ENCODE measurements around the gene ADAT3. TPM values are rescaled to one million over a fixed set of nuclear protein-coding genes. Genes with fewer than 3 reads are reported as not detected.

Gene ADAT3
- total RNA-seq, 2 experiments from 2014 or later, result 13.3 to 15.5 TPM

- H3K9me3 Mint-ChIP-seq, result no peaks in the 10 kb centered on the region
- DNase-seq, result no peak
- no peak overlapping the region for H3K4me3 Mint-ChIP-seq
- CTCF ChIA-PET, result interaction anchor here (1.0 to 4.6 kb wide), 2 partner anchors 8 to 29 kb away, joined by 3 to 22 read pairs; no protein-coding TSS in a partner anchor
- POLR2A ChIA-PET, result interaction anchor here (6.3 kb wide), 1 partner anchor 19 kb away, joined by 74 read pairs; no protein-coding TSS in a partner anchor
- H3K36me3 Mint-ChIP-seq (ENCODE audit: low read depth), result no peaks in the 10 kb centered on the region
- H3K4me1 Mint-ChIP-seq, result peaks cover 51% of the 10 kb centered on the region
- H3K27me3 Mint-ChIP-seq, result no peaks in the 10 kb centered on the region
- no peak overlapping the region for H3K27ac Mint-ChIP-seq
Observed at GRCh38 chr19:1893791-1894190, 11.4 kb upstream of the ADAT3 start.

- H3K4me3 Mint-ChIP-seq, result peak overlapping the region; percentile 86
- no peak for DNase-seq
- no peaks in the 10 kb centered on the region for H3K27me3 Mint-ChIP-seq
- H3K9me3 Mint-ChIP-seq, result no peaks in the 10 kb centered on the region
- POLR2A ChIA-PET, result interaction anchor here (0.7 to 6.3 kb wide), 16 partner anchors 9 to 627 kb away, joined by 3 to 111 read pairs (median 9); partner anchors contain the start of genes ABHD17A, ADAT3, CIRBP and KLF16
- no peaks in the 10 kb centered on the region for H3K36me3 Mint-ChIP-seq (ENCODE audit: low read depth)
- H3K27ac Mint-ChIP-seq, result peak overlapping the region; percentile 100
- peaks cover 50% of the 10 kb centered on the region for H3K4me1 Mint-ChIP-seq
- CTCF ChIA-PET, result interaction anchor here (1.0 to 4.6 kb wide), 9 partner anchors 10 to 155 kb away, joined by 3 to 22 read pairs (median 7); no protein-coding TSS in a partner anchor
Observed at GRCh38 chr19:1896508-1896907, 8.7 kb upstream of the ADAT3 start.

DNA sequence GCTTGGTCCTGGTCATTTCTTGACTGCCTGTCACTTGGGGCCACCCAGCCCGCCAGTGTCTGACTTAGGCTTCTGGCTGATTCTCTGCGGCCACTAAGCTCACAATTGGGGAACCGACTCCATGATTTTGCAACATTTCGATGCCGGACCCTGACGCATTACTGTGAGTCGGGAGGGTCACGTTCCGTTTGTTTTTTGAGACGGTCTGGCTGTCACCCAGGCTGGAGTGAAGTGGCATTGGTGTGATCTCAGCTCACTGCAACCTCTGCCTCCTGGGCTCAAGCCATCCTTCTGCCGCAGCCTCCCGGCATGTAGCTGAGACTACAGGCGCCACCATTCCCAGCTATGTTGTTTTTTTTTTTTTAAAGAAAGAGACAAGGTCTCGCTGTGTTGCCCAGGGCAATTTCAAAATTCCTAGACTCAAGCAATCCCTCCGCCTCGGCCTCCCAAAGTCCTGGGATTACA, 3.2 kb upstream of the ADAT3 start:
- no peaks in the 10 kb centered on the region for H3K9me3 Mint-ChIP-seq
- no peak for DNase-seq
- H3K4me3 Mint-ChIP-seq, result no peak overlapping the region
- H3K36me3 Mint-ChIP-seq (ENCODE audit: low read depth), result peaks cover 5% of the 10 kb centered on the region
- peaks cover 45% of the 10 kb centered on the region for H3K4me1 Mint-ChIP-seq
- CTCF ChIA-PET, result interaction anchor here (0.6 to 2.7 kb wide), 4 partner anchors 29 to 311 kb away, joined by 3 to 7 read pairs (median 4); no protein-coding TSS in a partner anchor
- POLR2A ChIA-PET, result interaction anchor here (0.9 to 2.1 kb wide), 3 partner anchors 17 to 140 kb away, joined by 4 to 5 read pairs (median 4); partner anchors contain the start of gene ABHD17A
- H3K27me3 Mint-ChIP-seq, result no peaks in the 10 kb centered on the region
- no peak overlapping the region for H3K27ac Mint-ChIP-seq

- Mint-ChIP-seq H3K4me1 (peaks cover 41% of the 10 kb centered on the region), H3K9me3 (no peaks in the 10 kb centered on the region), H3K27ac (peak overlapping the region; percentile 67), H3K27me3 (no peaks in the 10 kb centered on the region), H3K4me3 (peak overlapping the region; percentile 21), H3K36me3 (ENCODE audit: low read depth) (peaks cover 5% of the 10 kb centered on the region)
- no peak for DNase-seq
- CTCF ChIA-PET, result interaction anchor here (0.6 to 2.7 kb wide), 5 partner anchors 8 to 42 kb away, joined by 3 to 7 read pairs (median 4); no protein-coding TSS in a partner anchor
- POLR2A ChIA-PET, result interaction anchor here (1.0 to 2.1 kb wide), 5 partner anchors 8 to 139 kb away, joined by 3 to 8 read pairs (median 5); partner anchors contain the start of gene ABHD17A
Observed at GRCh38 chr19:1902923-1903322, 2.3 kb upstream of the ADAT3 start.

- ChIA-PET POLR2A (interaction anchor here (0.7 to 1.9 kb wide), 5 partner anchors 10 to 1252 kb away, joined by 3 to 7 read pairs (median 3); no protein-coding TSS in a partner anchor), CTCF (interaction anchor here (1.0 to 2.7 kb wide), 3 partner anchors 19 to 126 kb away, joined by 3 to 7 read pairs (median 5); no protein-coding TSS in a partner anchor)
- H3K4me3 Mint-ChIP-seq, result peak overlapping the region; percentile 94
- no peaks in the 10 kb centered on the region for H3K9me3 Mint-ChIP-seq
- H3K27me3 Mint-ChIP-seq, result no peaks in the 10 kb centered on the region
- no peak for DNase-seq
- peaks cover 5% of the 10 kb centered on the region for H3K36me3 Mint-ChIP-seq (ENCODE audit: low read depth)
- H3K27ac Mint-ChIP-seq, result peak overlapping the region; percentile 76
- H3K4me1 Mint-ChIP-seq, result peaks cover 43% of the 10 kb centered on the region
Observed at GRCh38 chr19:1904860-1905109, 414 bp upstream of the ADAT3 start.

DNA sequence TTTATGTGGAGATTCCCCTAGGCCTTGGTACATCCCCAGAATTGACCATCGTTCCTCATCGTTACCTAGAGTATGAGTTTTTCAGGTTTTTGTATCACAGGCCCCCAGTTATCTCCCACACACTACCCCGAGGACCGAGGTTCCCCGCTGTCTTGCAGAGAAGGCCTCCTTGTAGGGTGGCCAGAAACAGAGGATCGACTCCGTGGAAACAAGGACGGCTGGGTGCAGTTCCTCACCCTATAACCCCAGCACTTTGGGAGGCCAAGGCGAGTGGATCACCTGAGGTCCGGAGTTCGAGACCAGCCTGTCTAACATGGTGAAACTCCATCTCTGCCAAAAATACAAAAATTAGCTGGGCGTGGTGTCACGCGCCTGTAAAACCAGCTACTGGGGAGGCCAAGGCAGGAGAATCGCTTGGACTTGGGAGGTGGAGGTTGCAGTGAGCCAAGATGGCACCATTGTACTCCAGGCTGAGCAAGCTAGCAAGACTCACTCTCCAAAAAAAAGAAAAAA, 720 bp downstream of the ADAT3 start:
- peaks cover 50% of the 10 kb centered on the region for H3K4me1 Mint-ChIP-seq
- H3K27ac Mint-ChIP-seq, result peak overlapping the region; percentile 84
- no peak for DNase-seq
- H3K9me3 Mint-ChIP-seq, result no peaks in the 10 kb centered on the region
- peak overlapping the region; percentile 94 for H3K4me3 Mint-ChIP-seq
- POLR2A ChIA-PET, result interaction anchor here (0.7 to 1.9 kb wide), 8 partner anchors 9 to 49 kb away, joined by 3 to 9 read pairs (median 6); no protein-coding TSS in a partner anchor
- CTCF ChIA-PET, result interaction anchor here (1.1 to 1.5 kb wide), 3 partner anchors 9 to 41 kb away, joined by 3 to 6 read pairs (median 3); no protein-coding TSS in a partner anchor
- peaks cover 10% of the 10 kb centered on the region for H3K36me3 Mint-ChIP-seq (ENCODE audit: low read depth)
- H3K27me3 Mint-ChIP-seq, result no peaks in the 10 kb centered on the region

- CTCF ChIA-PET, result no interaction called here
- peaks cover 51% of the 10 kb centered on the region for H3K4me1 Mint-ChIP-seq
- H3K27ac Mint-ChIP-seq, result no peak overlapping the region
- H3K36me3 Mint-ChIP-seq (ENCODE audit: low read depth), result peaks cover 10% of the 10 kb centered on the region
- no peaks in the 10 kb centered on the region for H3K9me3 Mint-ChIP-seq
- POLR2A ChIA-PET, result interaction anchor here (1.0 kb wide), 1 partner anchor 10 kb away, joined by 3 read pairs; no protein-coding TSS in a partner anchor
- H3K4me3 Mint-ChIP-seq, result peak overlapping the region; percentile 35
- H3K27me3 Mint-ChIP-seq, result no peaks in the 10 kb centered on the region
- no peak for DNase-seq
Observed at GRCh38 chr19:1906985-1907562, 1.9 kb downstream of the ADAT3 start.

DNA sequence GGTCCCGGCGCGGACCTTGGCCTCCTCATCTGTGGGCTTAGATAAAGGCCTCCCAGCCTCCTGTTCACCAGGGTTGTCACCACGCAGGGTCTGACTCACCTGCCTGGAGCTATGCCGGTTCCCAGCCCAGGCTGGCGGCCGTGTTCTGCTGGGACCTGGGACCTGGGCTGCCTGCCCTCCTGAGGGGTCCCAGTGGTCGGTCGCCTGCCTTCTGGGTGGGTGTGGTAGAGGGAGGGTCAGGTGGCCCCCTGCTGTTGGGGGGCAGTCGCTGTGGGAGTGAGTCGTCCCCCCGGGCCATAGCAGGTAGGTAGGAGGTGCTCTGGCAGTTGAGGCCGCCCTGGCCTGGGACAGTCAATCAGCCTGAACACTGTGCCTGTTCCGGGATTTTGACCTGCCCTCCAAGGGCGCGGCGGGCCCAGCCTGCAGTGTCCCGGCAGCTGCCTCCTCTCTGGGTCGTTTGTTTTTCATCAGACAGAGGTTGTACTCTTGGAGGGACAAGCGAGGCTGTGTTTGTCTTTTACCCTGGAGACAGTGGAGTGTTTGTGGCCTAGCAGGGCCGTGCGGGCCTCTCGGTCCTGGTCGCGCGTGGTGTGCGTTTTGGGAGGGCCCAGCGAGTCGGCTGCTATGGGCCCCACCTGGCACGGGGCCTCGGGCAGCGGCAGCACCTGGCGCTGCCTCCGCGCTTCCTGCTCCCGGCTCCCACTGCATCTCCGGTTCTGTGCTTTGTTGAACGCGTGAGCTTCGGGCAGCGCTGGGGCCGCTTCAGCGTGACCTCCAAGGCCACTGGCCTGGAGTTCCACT, 2.6 kb downstream of the ADAT3 start:
- Mint-ChIP-seq H3K9me3 (no peaks in the 10 kb centered on the region), H3K27me3 (no peaks in the 10 kb centered on the region), H3K36me3 (ENCODE audit: low read depth) (peaks cover 10% of the 10 kb centered on the region), H3K4me1 (peaks cover 50% of the 10 kb centered on the region), H3K27ac (no peak overlapping the region), H3K4me3 (no peak overlapping the region)
- no peak for DNase-seq
- ChIA-PET POLR2A (interaction anchor here (1.0 to 1.3 kb wide), 2 partner anchors 10 to 13 kb away, joined by 3 read pairs; no protein-coding TSS in a partner anchor), CTCF (no interaction called here)

GRCh38 chr19:1908364-1908678, 3.1 kb downstream of the ADAT3 start:
- Mint-ChIP-seq H3K4me1 (peaks cover 47% of the 10 kb centered on the region), H3K27me3 (no peaks in the 10 kb centered on the region), H3K36me3 (ENCODE audit: low read depth) (peaks cover 13% of the 10 kb centered on the region), H3K27ac (no peak overlapping the region), H3K9me3 (no peaks in the 10 kb centered on the region), H3K4me3 (no peak overlapping the region)
- POLR2A ChIA-PET, result interaction anchor here (1.3 kb wide), 1 partner anchor 13 kb away, joined by 3 read pairs; no protein-coding TSS in a partner anchor
- CTCF ChIA-PET, result no interaction called here
- no peak for DNase-seq

DNA sequence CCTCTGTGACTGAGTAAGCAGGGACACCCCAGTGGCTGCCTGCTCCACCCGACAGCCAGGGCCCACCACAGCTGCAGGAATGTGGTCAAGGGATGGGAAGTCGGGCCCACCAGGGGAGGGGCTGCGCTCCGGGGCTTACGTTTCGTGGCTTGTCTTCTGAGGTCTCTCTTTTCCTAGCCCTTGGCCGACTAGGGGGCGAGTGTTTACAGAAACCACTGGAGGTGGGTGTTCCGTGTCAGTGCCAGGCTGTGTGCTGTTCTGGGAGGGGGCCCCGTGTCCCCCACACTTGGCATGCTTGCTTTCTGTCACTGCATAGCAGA, 4.5 kb downstream of the ADAT3 start:
- ChIA-PET POLR2A (interaction anchor here (1.1 to 1.7 kb wide), 2 partner anchors 12 to 18 kb away, joined by 3 to 4 read pairs; no protein-coding TSS in a partner anchor), CTCF (interaction anchor here (1.2 kb wide), 1 partner anchor 21 kb away, joined by 3 read pairs; no protein-coding TSS in a partner anchor)
- Mint-ChIP-seq H3K27me3 (no peaks in the 10 kb centered on the region), H3K36me3 (ENCODE audit: low read depth) (peaks cover 17% of the 10 kb centered on the region), H3K27ac (no peak overlapping the region), H3K9me3 (no peaks in the 10 kb centered on the region), H3K4me1 (peaks cover 34% of the 10 kb centered on the region), H3K4me3 (no peak overlapping the region)
- DNase-seq, result no peak

DNA sequence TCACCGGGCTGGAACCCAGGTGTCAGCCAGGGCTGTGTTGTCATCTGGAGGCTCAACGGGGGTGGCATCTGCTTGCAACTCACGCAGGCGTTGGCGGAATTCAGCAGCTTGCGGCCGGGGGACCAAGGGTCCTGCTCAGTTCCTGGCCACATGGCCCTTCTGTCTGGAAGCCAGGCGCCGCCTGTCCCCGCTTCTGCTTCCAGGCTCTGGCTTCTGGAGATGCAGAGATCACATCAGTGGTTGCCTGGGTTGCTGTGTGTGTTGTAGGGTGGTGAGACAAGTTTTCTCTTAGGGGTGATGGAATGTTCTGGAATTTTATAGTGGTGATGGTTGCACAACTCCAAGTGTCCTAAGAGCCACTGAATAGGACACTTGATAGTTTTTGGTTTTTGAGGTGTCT, 5.0 kb downstream of the ADAT3 start:
- peaks cover 32% of the 10 kb centered on the region for H3K4me1 Mint-ChIP-seq
- no peaks in the 10 kb centered on the region for H3K9me3 Mint-ChIP-seq
- H3K27me3 Mint-ChIP-seq, result no peaks in the 10 kb centered on the region
- ChIA-PET POLR2A (interaction anchor here (1.1 to 1.7 kb wide), 2 partner anchors 12 to 17 kb away, joined by 3 to 4 read pairs; no protein-coding TSS in a partner anchor), CTCF (interaction anchor here (1.2 kb wide), 1 partner anchor 20 kb away, joined by 3 read pairs; no protein-coding TSS in a partner anchor)
- H3K36me3 Mint-ChIP-seq (ENCODE audit: low read depth), result peaks cover 17% of the 10 kb centered on the region
- no peak for DNase-seq
- no peak overlapping the region for H3K4me3 Mint-ChIP-seq
- H3K27ac Mint-ChIP-seq, result peak overlapping the region; percentile 36

GRCh38 chr19:1911098-1911497, 5.9 kb downstream of the ADAT3 start:
- ChIA-PET POLR2A (interaction anchor here (1.0 kb wide), 1 partner anchor 10 kb away, joined by 4 read pairs; no protein-coding TSS in a partner anchor), CTCF (no interaction called here)
- Mint-ChIP-seq H3K36me3 (ENCODE audit: low read depth) (peaks cover 11% of the 10 kb centered on the region), H3K27ac (peak overlapping the region; percentile 69), H3K9me3 (no peaks in the 10 kb centered on the region), H3K4me1 (peaks cover 27% of the 10 kb centered on the region), H3K4me3 (no peak overlapping the region), H3K27me3 (no peaks in the 10 kb centered on the region)
- no peak for DNase-seq
